NCI-H1694 (cell line): ENCODE measurements around the gene ARIH1.
"Not testable (repeated sequence)": the region's sequence is repeated elsewhere in the genome, so short reads cannot be mapped to it uniquely, and the experiment has no call there.

ENCODE experiments used
- DNase-seq: peaks from one replicate; lab custom pipeline; 2025; lab: John Stamatoyannopoulos, UW

The ARIH1 gene, protein sequence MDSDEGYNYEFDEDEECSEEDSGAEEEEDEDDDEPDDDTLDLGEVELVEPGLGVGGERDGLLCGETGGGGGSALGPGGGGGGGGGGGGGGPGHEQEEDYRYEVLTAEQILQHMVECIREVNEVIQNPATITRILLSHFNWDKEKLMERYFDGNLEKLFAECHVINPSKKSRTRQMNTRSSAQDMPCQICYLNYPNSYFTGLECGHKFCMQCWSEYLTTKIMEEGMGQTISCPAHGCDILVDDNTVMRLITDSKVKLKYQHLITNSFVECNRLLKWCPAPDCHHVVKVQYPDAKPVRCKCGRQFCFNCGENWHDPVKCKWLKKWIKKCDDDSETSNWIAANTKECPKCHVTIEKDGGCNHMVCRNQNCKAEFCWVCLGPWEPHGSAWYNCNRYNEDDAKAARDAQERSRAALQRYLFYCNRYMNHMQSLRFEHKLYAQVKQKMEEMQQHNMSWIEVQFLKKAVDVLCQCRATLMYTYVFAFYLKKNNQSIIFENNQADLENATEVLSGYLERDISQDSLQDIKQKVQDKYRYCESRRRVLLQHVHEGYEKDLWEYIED

DNA sequence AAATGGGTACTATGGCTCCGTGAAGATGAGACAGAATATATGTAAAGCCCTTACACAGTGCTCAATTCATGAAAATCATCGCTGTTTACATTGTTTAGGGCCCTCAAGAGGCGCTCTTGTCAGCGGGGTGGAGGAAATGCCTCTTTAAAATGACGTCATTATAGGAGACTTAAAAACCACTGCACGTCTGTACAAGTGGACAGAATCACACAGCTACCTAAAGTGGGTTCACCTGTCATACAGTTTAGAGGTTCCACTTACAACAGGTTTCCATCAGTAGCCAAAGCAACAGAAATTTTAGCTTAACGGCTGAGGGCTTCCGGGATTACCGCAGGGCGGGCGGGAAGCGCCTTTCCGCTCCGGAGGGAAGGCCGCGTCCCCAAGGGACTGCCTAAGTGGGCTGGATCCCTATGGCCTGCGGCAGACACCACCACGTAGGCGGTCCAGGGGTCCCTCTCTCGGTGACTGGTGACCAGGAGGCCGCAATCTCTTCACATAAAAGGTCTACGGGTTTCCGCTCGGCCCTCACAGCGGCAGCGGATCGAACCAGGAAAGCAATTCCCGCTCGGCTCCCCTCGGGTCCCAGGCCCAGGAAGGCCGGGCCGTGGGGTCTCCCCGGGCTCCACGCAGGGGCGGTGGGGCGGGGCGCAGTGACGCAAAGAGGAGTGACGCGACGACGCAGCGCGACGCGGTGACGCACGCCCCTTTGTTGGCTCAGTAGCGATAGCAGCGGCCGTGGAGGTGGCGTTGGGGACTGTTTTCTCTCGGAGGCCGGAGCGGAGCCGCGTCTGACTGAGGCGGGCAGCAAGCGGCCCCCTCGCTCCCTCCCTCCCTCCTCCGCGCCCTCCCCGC lies at the start of gene ARIH1:
Gene ARIH1, plus strand, starts transcription at position 717 of the 852 bp plus-strand sequence. CDS start 310 bp downstream, outside the sequence.
- DNase-seq: peak; percentile 79

DNA sequence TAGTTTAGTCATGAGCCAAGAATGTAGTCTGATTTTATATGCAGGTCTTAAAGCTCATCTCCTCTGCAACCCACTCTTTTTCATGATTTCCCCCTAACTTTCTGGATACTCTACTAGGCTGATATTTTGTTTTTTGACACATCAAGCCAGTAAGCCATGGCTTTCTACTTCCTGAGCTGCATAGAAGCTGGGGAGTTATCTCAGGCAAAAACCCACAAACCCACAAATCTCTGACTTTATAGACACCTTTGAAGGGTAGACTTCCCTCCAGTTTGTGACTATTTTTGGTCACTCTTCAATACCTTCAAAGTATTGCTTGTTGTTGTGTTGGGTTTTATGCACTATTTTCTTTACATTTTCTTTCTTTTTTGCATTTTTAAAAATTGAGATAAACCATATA lies 47.4 kb upstream of the ARIH1 start:
- no peak for DNase-seq

DNA sequence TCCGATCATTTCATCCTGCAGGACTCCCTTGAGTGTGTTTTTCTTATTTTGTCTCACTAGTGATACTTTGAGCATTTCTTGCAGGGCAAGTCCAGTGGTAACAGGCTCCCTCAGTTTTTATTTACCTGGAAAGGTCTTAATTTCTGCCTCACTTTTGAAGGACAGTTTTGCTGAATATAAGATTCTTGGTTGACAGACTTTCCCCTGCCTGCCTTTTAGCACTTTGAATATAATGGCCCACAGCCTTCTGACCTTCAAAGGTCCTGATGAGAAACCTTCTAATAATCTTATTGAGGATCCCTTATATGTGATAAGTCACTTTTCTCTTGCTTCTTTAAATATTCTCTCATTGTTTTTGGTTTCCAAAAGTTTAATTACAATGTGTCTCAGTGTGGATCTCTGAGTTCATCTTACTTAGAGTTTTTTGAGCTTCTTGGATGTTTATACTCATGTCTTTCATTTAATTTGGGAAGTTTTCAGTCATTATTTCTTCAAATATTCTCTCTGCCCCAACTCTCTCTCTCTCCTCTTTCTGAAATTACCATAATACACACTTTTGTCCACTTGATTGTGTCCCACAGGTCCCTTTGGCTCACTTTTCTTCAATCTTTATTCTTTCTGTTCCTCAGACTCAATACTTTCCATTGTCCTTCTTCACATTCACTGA lies 36.3 kb upstream of the ARIH1 start:
- DNase-seq: no peak

DNA sequence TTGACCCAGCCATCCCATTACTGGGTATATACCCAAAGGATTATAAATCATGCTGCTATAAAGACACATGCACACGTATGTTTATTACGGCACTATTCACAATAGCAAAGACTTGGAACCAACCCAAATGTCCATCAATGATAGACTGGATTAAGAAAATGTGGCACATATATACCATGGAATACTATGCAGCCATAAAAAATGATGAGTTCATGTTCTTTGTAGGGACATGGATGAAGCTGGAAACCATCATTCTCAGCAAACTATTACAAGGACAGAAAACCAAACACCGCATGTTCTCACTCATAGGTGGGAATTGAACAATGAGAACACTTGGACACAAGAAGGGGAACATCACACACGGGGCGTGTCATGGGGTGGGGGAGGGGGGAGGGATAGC lies 31.3 kb upstream of the ARIH1 start:
- not testable (repeated sequence) for DNase-seq

DNA sequence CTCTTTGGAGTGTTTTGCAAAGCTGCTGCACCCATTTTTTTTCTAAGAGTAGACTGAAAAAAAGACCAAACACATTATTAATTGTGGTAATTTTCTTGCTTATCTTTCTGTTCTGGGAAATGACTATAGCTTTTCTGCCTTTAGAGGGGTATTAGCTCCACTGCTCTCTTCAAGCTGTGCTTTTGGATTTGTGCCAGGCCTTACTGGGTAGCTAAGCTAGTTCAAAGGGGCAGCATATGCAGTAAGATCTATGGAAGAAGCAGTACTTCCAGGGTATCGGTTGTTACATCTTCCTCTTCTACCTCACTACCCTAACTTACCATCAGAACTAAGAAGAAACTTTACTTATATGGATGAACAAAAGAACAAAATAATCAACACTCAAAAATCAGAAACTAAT lies 28.7 kb upstream of the ARIH1 start:
- no peak for DNase-seq

DNA sequence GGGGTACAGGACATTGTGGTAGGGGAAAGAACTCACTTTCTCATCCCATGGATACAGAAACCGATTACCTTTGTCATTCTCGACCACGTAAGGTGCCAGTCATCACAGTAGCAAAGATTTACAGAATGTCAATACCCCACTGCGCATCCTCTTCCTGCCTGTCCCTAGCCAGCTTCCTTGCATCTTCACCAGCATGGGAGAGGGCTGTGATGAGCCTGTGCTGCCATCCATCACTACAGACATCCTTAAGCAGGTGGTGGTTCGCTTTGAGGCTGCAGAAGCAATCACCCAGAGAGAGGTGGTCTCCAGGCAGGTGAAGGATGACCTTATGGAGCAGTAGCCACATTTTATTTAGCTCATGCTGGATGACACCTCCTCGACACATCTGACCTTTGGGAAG lies 23.3 kb upstream of the ARIH1 start:
- DNase-seq: no peak

DNA sequence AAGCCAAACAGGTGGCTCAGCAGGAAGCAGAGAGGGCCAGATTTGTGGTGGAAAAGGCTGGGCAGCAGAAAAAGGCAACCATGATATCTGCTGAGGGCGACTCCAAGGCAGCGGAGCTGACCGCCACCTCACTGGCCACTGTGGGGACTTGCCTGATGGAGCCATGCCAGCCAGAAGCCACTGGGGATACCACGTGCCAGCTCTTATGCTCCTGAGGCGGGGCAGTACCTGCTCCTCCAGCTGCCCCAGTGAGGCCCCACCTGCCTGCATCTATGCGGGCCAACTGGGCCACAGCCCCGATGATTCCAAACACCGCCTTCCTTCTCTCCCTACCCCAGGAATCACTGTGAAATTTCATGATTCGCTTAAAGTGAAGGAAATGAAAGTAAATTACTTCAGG lies 22.9 kb upstream of the ARIH1 start:
- DNase-seq: no peak

DNA sequence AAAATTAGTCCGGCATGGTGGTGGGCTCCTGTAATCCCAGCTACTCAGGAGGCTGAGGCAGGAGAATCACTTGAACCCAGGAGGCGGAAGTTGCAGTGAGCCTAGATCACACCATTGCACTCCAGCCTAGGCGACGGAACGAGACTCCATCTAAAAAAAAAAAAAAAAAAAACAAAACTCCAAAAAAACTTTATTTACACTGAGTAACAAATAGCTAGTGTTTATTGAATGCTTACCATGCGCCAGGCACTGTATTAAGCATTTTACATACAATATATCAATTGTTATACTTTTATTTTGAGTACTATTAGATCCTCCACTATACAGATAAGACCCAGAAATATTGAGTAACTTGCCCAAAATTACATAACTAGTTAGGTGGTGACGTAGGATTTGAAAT lies 17.4 kb upstream of the ARIH1 start:
- DNase-seq: no peak

DNA sequence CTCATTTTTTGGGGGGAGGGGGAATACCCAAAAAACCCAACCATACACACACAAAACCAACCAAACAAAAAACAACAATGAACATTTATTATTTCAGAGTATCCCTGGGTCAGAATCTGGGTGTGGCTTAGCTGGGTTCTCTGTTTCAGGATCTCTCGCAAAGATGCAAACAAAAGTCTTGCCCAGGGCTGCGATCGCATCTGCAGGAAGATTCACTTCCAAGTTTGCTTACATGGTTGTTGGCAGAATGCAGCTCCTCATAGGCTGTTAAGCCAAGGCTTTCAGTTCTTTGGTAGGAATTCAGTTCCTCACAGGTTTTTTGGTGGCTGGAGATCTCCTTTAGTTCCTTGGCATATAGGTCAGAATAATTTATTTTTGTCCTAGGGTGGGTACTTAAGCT lies 13.7 kb upstream of the ARIH1 start:
- no peak for DNase-seq

DNA sequence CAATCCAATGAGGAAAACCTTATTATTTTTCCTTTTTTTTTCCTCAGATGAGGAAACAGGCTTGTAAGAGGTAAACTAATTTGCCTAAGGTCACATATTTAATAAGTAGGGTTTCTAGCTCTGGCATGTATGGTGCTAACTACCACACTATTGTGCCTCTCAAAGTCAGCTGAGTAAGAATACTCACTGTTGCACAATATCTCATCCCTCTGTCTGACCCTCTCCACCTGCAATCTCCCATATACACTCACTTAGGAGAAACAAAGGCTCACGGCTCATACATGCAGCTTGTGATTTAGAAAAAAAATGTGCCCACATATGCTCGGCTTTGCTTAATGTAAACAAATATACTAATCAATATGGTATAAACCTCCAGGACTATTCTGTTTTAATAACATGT lies 10.4 kb upstream of the ARIH1 start:
- DNase-seq: no peak

DNA sequence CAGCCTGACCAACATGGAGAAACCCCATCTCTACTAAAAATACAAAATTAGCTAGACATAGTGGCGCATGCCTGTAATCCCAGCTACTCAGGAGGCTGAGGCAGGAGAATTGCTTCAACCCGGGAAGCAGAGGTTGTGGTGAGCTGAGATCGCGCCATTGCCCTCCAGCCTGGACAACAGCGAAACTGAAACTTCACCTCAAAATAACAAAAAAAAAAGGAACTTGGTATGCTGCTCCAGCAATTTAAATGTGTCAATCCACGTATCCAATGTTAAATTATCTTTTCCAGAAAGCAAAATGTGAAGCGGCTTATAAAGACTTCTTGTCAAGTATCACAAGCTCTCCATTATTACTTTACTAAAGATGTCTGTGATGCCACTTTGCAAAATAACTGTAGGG lies 9.9 kb upstream of the ARIH1 start:
- DNase-seq: no peak

DNA sequence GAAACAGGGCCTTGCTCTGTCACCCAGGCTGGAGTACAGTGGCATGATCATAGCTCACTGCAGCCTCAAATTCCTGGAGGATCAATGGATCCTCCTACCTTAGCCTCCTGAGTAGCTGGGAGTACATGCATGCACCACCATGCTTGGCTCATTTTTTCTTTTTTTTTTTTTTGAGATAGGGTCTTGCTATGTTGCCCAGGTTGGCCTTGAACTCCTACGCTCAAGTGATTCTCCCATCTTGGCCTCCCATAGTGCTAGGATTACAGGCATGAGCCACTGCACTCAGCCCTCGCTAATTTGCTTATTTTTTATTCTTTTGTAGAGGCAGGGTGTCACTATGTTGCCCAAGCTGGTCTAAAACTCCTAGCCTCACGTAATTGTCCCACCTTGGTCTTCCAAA lies 6.0 kb upstream of the ARIH1 start:
- DNase-seq: no peak

DNA sequence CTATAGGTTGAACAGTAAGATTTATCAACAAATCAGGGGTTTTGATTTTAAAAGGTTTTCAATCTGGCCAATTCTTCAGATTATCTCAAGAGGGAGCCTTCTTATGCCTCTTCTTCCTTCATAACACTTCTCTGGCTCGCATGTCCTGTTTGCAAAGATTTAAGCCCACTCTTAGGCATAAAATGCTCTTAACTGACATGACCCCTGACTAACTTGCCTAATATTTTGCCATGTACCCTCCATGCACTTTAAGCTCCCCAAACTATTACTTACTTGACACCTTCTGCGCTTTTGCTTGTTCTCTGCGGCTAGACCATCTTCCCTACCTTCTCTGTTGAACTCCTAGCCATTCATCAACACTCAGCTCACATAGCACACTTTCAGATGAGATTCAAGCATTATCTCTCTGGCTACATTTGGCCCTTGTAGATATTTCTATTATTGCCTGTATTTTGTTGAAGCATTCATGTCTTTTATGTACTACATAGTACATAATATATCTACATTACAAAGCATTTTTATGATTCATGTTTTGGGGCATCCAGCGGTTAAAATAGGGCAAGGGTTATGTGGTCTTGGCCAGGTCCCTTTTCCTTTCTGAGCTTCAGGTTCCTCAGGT lies 1.0 kb upstream of the ARIH1 start:
- no peak for DNase-seq

DNA sequence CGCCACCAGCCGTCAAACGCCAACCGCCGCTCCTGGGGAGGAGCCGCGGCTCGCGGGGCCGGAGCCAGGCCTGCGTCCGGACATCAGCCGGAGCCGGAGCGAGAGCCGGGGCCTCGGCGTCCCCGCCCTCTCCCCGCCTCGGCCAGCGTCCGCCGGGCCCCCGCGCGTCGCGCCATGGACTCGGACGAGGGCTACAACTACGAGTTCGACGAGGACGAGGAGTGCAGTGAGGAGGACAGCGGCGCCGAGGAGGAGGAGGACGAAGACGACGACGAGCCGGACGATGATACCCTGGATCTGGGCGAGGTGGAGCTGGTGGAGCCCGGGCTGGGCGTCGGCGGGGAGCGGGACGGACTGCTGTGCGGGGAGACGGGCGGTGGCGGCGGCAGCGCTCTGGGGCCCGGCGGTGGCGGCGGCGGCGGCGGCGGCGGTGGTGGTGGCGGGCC lies 359 bp downstream of the ARIH1 start:
- DNase-seq: no peak

DNA sequence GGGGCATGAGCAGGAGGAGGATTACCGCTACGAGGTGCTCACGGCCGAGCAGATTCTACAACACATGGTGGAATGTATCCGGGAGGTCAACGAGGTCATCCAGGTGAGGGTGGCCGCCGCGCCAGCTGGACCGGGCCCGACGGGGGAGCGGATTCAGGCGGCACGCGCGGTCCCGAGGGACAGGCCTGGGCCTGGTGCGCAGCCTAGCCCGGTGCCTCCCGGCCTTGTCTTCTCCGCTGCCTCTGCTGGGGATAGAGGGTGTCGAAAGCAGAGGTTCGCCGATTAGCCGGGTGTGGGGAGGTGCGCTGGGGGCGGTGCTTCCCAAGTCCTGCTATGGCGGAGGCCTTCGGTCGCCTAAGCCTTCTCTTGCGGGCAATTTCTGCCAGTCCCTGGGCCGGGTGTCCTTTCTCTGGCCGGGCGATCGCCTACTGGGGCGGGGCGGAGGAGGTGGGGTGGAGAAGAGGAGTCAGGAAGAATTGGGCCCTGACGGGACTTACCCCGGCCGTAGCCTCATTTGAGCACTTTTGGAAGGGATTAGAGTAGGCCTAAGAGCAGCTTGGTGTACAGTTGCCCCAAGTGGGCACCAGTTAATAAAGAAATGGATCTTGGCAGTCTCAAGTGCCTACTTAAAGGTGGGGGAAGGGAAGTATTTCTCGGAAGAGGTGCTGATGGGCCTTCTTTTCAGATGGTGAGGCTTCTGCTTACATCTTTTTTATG lies 940 bp downstream of the ARIH1 start:
- DNase-seq: peak; percentile 7

DNA sequence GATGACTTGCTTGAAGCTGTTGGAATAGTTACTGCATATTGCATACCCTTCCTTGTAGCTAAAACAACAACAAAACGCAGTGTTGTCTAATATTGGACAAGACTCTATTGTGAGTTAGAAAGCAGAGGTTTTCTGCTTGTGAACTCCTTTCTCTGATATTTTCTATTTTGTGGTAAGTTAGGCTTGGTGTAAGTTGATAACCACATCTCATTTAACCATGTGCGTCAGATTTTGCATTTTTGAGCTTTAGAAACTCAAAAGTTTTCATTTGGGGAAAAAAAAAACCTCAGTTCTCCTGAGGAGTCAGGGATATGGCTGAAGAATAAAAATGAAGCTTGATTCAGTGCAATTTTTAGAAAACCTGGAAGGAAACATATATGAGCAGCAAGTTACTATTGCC lies 1.5 kb downstream of the ARIH1 start:
- DNase-seq: no peak

DNA sequence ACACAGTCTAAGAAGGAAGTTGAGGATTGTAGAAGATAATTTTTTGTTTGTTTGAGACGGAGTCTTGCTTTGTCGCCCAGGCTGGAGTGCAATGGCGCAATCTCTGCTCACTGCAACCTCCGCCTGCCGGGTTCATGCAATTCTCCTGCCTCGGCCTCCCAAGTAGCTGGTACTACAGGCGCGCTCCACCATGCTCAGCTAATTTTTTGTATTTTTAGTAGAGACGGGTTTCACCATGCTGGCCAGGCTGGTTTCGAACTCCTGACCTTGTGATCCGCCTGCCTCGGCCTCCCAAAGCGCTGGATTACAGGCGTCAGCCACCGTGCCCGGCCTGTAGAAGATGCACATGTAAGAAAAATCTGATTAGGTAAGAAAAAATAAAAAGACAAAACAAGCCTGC lies 2.2 kb downstream of the ARIH1 start:
- DNase-seq: not testable (repeated sequence)

DNA sequence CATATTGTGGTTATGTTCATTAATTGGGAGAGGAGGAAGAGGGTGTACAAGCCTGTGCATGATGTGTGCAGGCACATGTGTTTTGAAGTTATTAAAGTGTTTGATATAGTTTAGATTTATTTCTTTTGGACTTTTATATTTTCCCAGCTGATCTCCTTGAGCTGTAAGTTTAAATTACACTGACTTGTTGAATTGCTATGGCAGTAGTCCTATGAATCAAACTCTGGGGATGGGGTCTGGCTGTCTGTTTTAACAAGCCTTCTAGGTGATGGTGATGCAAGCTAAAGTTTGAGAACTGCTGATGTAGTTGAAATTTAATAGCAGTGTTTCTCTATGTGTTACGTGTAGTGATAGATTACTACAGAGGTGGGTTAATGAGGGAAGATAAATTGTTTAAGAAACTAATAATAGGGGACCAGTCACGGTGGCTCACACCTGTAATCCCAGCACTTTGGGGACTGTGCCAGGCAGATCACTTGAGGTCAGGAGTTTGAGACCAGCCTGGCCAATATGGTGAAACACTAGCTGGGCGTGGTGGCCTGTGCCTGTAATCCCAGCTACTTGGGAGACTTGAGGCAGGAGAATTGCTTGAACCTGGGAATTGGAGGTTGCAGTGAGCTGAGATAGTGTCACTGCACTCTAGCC lies 7.0 kb downstream of the ARIH1 start:
- no peak for DNase-seq

DNA sequence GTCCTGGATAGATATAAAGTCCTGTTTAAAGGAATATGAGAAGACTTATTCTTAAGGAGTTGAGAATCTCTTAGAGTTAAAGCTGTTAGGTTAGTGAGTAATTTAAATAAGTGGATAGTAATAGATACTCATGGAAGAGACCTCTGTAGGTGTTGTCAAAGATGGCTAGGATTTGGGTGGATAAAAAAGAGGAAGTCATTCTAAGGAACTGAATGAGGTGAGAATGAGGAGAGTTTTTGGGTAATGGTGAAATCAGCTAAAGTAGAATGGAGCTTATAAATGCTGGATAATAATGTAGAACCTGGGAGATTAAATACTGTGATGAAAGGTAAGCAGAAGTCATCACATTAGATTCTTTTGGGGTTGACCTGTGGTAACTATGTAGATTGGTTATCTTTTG lies 8.1 kb downstream of the ARIH1 start:
- no peak for DNase-seq

DNA sequence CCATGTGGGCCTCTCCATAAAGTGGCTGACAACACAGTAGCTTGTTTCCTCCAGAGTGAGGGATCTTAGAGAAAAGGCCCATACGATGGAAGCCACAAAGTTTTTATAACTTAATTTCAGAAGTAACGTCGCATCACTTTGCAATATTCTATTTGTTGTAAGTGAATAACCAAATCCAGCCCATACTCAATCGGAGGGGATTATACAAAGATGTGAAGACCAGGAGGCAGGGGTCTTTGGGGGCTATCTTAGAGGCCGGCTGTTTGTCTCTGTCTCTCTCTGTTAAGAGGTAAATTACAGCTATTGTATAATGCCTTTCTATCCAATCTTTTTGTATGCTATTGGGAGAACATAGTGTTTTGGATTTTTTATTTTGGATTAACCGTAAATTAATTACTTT lies 9.1 kb downstream of the ARIH1 start:
- no peak for DNase-seq

DNA sequence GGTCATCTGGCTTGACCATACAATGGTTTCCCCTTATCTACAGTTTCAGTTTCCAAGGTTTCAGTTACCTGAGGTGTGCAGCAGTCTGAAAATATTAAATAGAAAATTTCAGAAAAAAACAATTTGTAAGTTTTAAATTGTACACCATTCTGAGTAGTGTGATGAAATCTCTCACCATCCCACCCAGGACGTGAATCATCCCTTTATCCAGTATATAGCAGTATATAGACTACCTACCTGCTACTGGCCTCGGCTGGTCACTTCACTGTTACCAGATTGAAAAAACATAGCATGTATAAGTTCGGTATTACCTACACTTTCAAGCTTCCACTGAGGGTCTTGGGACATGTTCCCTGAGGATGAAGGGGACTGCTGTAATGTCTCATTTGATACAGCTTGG lies 12.0 kb downstream of the ARIH1 start:
- no peak for DNase-seq
